Stimulated activated CD4-positive, alpha-beta T cell treated with anti-CD3 and anti-CD28 coated beads, TNF-alpha, amount 100 ng/mL, for 4 hours (primary cell): Measurements from ENCODE around the gene MCM10.

Experiments used
- DNase-seq, 3 experiments: peaks; one replicate each; pipeline ENCODE4 v3.0.0-alpha.2; 2020; ENCODE audit warnings: low read depth in 3 of 3

Gene MCM10

GRCh38 chr10:13165177-13165576 lies 3.8 kb downstream of the MCM10 start:
- no peak for DNase-seq

DNA sequence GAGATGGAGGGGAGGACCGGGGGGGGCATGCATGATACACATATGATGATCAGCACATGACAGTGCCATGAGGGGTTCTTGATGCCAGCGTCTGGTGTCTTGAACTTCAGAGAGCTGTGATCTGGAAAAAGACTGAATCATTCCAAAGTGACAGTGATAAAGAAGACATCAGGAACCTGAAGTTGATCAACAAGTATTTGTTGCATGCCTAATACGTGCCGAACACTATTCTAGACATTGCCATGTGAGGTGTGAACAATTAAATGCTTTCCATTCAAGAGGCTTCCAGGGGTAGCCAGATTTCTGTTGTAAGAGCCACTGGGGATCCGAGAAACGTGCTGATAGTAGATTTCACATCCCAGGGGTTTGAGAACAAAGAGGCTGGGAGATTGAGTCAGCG lies 6.2 kb downstream of the MCM10 start:
- no peak for DNase-seq

- no peak for DNase-seq
These were observed 7.4 kb downstream of the MCM10 start for GRCh38 chr10:13168781-13169180.

- no peak for DNase-seq
These were observed 12.3 kb downstream of the MCM10 start for GRCh38 chr10:13173616-13174015.

DNA sequence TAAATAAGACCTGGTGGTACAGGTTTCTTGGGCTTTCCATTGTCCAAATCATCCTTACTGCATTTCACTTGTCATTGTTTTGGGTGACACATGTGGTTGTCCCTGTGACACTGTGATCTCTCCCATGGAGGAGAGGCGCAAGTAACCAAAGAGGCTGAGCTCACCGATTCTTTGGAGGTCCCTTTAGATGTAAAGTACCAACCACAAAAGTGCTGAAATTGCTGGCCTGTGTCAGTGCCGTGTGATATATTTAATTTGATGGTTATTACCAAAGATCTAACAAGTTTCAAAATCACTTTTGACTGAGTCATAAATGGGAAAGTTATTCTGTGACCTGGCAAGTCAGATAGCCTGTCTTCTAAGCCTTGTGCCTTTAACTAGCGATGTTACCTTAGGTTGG lies 19.4 kb downstream of the MCM10 start:
- DNase-seq, result no peak

GRCh38 chr10:13182424-13182823 lies 21.1 kb downstream of the MCM10 start:
- no peak for DNase-seq

DNA sequence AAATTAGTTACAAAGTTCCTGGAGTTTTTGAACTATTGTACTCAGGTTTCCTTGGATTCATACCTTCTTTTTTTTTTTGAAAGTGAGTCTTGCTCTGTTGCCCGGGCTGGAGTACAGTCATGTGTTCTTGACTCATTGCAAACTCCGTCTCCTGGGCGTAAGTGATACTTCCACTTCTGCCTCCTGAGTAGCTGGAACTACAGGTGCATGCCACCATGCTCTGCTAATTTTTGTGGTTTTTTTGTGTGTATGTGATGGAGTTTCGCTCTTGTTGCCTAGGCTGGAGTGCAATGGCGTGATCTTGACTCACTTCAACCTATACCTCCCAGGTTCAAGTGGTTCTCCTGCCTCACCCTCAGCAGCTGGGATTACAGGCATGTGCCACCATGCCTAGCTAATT lies 22.3 kb downstream of the MCM10 start:
- no peak for DNase-seq

DNA sequence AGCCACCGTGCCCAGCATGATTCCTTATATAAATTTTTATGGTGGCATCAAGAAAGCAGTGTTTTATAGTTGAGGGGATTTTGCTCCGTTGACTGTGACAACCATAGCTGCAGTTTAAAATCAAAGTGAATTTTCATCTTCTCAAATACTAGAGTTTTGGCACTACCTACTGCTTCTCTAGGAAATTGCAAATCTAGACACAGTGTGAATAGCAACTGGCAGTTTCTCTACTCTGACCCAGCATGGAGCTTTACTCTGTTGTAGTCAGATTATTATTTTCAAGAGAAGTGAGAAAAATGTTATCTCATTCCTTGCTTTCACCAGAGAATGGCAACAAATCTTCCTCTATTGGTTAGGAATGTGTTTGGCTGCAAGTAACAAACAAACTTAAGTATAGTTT lies 22.9 kb downstream of the MCM10 start:
- no peak for DNase-seq

DNA sequence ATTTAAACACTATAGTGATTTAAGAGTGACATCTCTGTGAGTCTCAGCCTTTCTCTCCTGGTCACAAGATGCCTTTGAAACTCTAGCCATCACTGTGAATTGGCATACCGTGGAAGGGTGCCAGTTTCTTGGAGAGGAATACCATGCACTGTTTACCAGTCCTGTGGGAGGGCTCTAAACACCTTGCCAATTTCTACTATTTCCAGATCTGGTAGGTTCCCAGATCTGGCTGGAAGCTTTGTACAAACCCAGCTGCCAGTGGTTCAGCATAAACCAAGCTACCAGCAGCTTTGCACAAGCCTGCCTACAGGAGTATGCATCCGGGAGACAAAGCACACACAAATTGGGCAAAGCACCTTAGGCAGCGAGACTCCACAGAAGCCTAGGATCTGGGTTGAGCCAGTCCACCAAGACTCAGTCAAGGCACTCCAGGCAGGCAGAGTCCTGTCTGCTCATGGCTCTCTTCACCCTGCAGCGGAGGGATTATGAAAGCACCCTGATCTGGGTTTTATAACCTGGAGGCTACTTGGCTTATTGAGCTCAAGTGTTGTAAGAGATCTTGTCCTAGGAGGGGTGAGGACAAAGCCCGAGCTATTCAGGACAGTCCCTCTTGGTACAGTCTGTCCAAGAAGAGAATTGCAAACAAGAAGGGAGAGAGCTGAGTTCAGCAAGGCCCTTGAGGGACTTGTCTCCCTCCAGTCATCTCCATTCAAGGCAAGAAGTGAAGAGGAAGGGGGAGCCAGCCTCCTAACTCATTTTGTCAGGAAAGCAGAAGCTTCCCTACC lies 23.6 kb downstream of the MCM10 start:
- DNase-seq, result no peak

GRCh38 chr10:13187135-13187534 lies 25.8 kb downstream of the MCM10 start:
- no peak for DNase-seq

GRCh38 chr10:13188593-13188992 lies 27.2 kb downstream of the MCM10 start:
- no peak for DNase-seq

DNA sequence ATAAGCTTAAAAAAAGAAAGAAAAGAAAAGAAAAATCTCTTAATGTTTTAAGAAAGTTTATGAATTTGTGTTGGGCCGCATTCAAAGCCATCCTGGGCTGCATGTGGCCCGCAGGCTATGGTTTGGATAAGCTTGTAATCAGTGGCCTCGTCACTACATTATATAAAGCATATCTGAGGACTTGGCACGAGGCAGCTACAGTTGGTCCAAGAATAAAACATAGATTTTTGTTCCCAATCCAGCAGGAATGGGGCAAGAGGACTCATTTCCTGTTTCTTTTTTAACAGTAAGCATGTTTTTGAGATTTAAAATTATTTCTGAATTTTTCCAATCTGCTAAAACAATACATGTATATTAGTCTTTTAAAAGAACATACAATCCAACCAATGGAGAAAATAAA lies 28.6 kb downstream of the MCM10 start:
- no peak for DNase-seq

GRCh38 chr10:13190816-13191215 lies 29.5 kb downstream of the MCM10 start:
- no peak for DNase-seq

- DNase-seq, result no peak
These were observed 30.0 kb downstream of the MCM10 start for GRCh38 chr10:13191362-13191761.

DNA sequence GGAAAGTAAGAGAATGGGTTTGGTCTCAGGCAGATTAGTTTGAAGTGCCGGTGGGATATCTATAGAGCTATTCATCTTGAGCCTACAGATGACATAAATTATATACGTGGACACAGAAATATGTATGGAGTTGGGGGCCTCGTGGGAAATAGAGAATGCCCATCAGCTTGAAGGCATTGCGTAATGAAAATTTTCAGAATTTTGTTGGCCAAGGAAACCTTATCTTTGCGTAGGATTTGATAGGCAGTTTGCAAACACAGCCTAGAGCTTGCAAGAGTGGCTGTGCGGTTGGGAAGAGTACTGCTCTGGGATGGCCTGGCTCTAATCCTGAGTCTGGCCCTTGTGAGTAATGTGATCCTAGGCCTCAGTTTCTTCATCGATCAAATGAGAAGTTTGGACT lies 32.3 kb downstream of the MCM10 start:
- no peak for DNase-seq

GRCh38 chr10:13195016-13195415 lies 33.7 kb downstream of the MCM10 start:
- no peak for DNase-seq

DNA sequence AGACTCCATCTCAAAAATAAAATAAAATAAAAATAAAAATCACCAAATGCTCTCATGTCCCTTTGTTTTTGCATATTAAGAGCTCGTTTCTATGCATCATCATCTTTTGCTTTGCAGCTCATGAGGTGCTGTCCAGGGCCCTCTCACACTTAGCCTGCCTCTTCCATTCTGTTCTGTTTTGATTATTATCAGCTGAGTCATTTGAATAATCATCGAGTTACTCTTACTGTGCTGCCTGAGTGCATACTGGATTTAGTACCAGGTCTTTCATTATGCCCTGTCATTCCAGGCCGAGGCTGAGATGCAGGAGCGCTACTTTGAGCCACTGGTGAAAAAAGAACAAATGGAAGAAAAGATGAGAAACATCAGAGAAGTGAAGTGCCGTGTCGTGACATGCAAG lies 39.8 kb downstream of the MCM10 start:
- DNase-seq, result no peak

DNA sequence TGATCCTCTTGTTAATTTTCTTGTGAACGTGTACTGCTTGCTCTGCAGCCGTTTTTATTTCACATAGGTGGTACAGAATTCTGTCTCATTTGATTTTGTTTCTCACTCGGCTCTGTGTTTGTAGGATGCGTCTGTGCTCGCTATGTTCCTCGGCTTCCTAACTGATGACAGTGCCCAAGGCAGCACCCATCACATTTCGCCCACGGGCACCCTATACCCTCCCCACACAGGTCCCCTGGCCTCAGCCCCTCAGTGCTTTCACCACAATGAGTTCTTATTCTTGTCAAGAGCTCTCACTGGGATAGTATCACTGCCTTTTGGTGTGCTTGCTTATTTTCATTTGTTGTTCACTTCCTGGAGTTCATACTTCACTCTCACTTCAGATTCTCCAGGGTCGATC lies 44.7 kb downstream of the MCM10 start:
- DNase-seq, result no peak

- no peak for DNase-seq
These were observed 45.4 kb downstream of the MCM10 start for GRCh38 chr10:13206546-13207443.

DNA sequence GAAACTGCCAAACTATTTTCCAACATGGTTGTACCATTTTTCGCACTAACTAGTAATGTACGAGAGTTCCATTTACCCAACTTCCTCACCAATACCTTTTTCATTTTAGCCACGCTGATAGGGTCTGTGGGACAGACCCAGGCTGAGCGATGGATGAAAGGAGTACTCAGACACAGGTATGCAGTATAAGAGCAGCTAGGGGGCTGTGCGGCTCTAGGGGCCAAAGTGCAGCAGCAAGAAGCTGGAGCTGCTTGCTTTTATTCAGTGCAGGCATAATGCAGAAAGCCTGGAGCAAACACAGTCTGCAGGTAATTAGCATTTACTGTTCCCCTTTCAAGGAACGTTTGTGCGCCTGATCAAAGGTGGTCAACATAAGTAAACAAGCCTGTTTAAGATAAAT lies 51.8 kb downstream of the MCM10 start:
- no peak for DNase-seq

DNA sequence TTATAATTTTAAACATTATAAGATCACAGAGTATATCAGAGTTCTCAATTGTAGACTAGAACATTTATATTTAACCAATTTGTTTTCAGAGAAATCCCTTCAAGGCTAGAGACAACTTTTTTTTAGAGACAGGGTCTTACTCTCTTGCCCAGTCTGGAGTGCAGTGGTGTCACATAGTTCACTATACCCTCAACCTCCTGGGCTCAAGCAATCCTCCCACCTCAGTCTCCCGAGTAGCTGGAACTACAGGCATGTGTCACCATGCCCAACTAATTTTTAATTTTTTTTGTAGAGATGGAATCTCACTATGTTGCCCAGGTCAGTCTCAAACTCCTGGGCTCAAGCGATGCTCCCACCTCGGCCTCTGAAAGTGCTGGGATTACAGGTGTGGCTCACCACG lies 57.5 kb downstream of the MCM10 start:
- DNase-seq, result no peak

DNA sequence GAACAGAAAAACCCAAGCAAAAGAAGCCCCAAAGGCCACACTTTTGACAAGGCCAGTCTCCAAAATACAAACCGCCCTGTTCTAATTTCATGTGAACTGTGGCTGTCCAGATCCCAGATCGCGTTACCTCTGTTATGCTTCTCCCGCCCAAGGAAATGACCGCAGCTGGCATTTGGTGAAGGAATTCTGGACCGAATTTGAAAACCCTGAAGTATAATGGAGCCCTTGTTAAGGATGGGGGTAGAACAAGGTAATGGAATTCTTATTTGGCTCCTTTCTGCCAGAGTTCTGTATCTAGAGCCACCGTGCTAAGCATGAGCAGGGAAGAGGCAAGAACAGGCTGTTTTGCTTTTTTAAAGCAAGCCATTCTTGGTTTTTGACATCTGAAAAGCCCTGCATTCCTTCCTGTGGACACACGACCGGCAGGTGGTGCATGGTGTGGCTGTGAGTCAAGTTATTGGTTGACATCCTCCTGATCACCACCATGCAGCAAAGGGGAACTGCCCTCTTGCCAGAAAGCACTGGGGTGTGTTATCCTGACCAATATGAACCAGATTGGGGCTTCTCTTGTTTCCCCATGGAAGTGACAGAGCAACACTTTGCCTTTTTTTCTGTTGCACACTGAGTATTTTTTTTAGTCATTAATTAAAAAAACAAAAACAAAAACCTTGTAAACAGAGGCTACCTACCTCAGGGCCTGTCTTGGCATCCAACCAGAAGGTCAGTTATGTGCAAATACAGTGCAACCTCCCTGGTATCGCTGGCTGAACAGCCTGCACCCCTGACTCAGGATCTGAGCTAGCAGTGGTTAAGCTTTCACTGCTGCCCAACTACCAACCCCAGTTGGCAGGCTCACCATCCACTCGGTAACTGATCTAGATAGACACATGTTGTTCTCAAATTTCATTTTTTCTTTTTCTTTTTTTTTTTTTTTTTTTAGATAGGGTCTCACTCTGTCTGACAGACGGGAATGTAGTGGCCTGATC lies 58.6 kb downstream of the MCM10 start:
- no peak for DNase-seq
